ENCODE data around the gene NAP1L1. TPM values are rescaled to one million over a fixed set of nuclear protein-coding genes. Genes with fewer than 3 reads are reported as not detected.

The NAP1L1 gene
- total and polyA plus RNA-seq, 10 donors, result 353 to 533 (median 404) TPM

DNA sequence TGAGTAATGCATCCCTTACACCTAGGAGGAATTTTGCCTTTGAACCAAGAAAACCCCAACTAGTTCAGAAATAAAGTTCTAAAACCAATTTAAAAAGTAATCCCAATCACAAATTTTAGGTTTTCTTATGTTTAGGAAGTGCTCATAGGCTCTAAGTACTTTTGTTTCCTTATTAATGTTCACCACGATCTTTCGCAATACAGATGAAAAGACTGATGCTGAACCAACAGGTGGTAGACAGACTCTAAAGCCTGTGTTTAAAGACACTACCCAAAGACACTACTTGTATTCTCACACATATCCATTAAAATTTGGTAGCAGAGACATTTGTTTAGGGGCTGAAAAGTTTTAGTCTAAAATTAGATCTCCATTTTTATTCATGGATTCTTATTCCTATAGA, 42.3 kb downstream of the NAP1L1 start:
- intact Hi-C loops (cut with DNase I; ENCODE audit: low total_unique reads), result no loop called here
- TF ChIP-seq CTCF (IDR thresholded peaks at IDR 0.05 in 8 of 11, conservative IDR thresholded peaks at IDR 0.05 in 3 of 11), result no peak
- TF ChIP-seq POLR2A (IDR thresholded peaks at IDR 0.05), result no peak
- no peak for TF ChIP-seq POLR2AphosphoS5 (IDR thresholded peaks at IDR 0.05)
- 66 to 86% (median 79%) methylated on average over 2 of the region's 2 CpGs for WGBS, 5 donors
- H3K36me3 ChIP-seq, result peaks cover 0 to 27% (median 0%) of the 10 kb centered on the region in 6 donors
- DNase-seq, result no peak
- no peaks in the 10 kb centered on the region for H3K27me3 ChIP-seq (replicated peaks in 1 of 7)
- H3K4me3 ChIP-seq, result no peak overlapping the region
- H3K9me3 ChIP-seq, result no peaks in the 10 kb centered on the region
- H3K27ac ChIP-seq, result no peak overlapping the region
- H3K4me1 ChIP-seq, result peaks cover 0 to 12% (median 4%) of the 10 kb centered on the region in 6 donors

GRCh38 chr12:76041406-76041805, 43.1 kb downstream of the NAP1L1 start:
- Histone ChIP-seq H3K9me3 (no peaks in the 10 kb centered on the region), H3K36me3 (peaks cover 0 to 21% (median 0%) of the 10 kb centered on the region in 6 donors), H3K27ac (no peak overlapping the region), H3K27me3 (replicated peaks in 1 of 7) (no peaks in the 10 kb centered on the region), H3K4me1 (peaks cover 0 to 19% (median 10%) of the 10 kb centered on the region in 6 donors), H3K4me3 (no peak overlapping the region)
- TF ChIP-seq CTCF (IDR thresholded peaks at IDR 0.05 in 8 of 11, conservative IDR thresholded peaks at IDR 0.05 in 3 of 11) (no peak), POLR2AphosphoS5 (IDR thresholded peaks at IDR 0.05) (no peak), POLR2A (IDR thresholded peaks at IDR 0.05) (no peak)
- WGBS, 5 donors, result 94 to 100% (median 97%) methylated on average over 2 of the region's 2 CpGs
- intact Hi-C loops (cut with DNase I; ENCODE audit: low total_unique reads), result no loop called here
- no peak for DNase-seq

DNA sequence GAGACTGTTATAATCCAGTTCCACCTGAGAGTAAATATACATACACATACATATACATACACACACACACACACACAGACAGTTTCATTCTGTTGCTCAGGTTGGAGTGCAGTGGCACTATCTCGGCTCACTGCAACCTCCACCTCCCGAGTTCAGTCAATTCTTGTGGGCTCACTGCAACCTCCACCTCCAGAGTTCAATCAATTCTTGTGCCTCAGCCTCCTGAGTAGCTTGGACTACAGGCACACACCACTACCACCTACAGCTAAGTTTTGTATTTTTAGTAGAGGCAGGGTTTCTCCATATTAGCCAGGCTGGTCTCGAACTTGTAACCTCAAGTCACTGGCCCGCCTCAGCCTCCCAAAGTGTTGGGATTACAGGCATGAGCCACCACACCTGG, 44.0 kb downstream of the NAP1L1 start:
- no peak for TF ChIP-seq CTCF (IDR thresholded peaks at IDR 0.05 in 8 of 11, conservative IDR thresholded peaks at IDR 0.05 in 3 of 11)
- no peak for TF ChIP-seq POLR2AphosphoS5 (IDR thresholded peaks at IDR 0.05)
- TF ChIP-seq POLR2A (IDR thresholded peaks at IDR 0.05), result no peak
- no peak overlapping the region for H3K4me3 ChIP-seq
- H3K27ac ChIP-seq, result no peak overlapping the region
- intact Hi-C loops (cut with DNase I; ENCODE audit: low total_unique reads), result no loop called here
- H3K9me3 ChIP-seq, result no peaks in the 10 kb centered on the region
- WGBS, 5 donors, result 83 to 95% (median 86%) methylated on average over 4 of the region's 4 CpGs
- peaks cover 0 to 19% (median 0%) of the 10 kb centered on the region in 6 donors for H3K36me3 ChIP-seq
- H3K27me3 ChIP-seq (replicated peaks in 1 of 7), result no peaks in the 10 kb centered on the region
- DNase-seq, result no peak
- H3K4me1 ChIP-seq, result peaks cover 0 to 19% (median 10%) of the 10 kb centered on the region in 6 donors

DNA sequence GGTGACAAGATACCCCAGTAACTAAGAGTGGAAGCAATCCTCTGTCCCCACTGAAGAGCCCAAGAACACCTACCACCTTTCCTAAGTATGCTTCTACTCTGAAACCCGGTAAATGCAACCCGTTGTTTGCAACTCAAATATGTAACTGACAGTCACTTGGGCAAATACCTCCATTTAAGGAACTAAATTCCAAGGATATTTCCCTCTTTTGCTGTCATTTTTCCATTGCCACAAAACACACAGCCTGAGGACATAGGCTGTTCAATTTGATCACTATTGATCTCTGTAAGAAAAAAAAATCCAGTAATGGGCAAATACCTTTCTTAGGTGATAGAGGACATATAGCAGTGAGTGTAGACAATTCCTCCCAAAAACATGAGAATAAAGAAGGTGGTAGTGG, 46.3 kb downstream of the NAP1L1 start:
- no peak for DNase-seq
- no peaks in the 10 kb centered on the region for H3K27me3 ChIP-seq (replicated peaks in 1 of 7)
- H3K4me1 ChIP-seq, result peaks cover 0 to 31% (median 11%) of the 10 kb centered on the region in 6 donors
- TF ChIP-seq POLR2A (IDR thresholded peaks at IDR 0.05) (no peak), CTCF (IDR thresholded peaks at IDR 0.05 in 8 of 11, conservative IDR thresholded peaks at IDR 0.05 in 3 of 11) (no peak), POLR2AphosphoS5 (IDR thresholded peaks at IDR 0.05) (no peak)
- 39 to 61% (median 54%) methylated on average over 2 of the region's 2 CpGs for WGBS, 5 donors
- intact Hi-C loops (cut with DNase I; ENCODE audit: low total_unique reads), result no loop called here
- no peaks in the 10 kb centered on the region for H3K9me3 ChIP-seq
- peak overlapping the region in 1 of 8 donors; percentile 5 for H3K27ac ChIP-seq
- H3K4me3 ChIP-seq, result no peak overlapping the region
- H3K36me3 ChIP-seq, result no peaks in the 10 kb centered on the region
